ENCODE measurements around the gene YPEL2. TPM values are rescaled to one million over a fixed set of nuclear protein-coding genes. Genes with fewer than 3 reads are reported as not detected.

The YPEL2 gene
- total RNA-seq, 1 experiment from 2014 or later: 4.7 TPM

- intact Hi-C loops (cut with micrococcal nuclease): no loop called here
- Histone ChIP-seq H3K4me2 (ENCODE audit: low read length) (peak overlapping the region; percentile 52), H3K27ac (ENCODE audit: low read depth, low read length) (no peak overlapping the region), H3K9me3 (ENCODE audit: control insufficient read depth in 1 of 2, insufficient read depth in 1 of 2, low read depth in 1 of 2, low read length in 2 of 2) (no peaks in the 10 kb centered on the region), H2AFZ (ENCODE audit: low read depth, low read length, poor library complexity, severe bottlenecking) (peak overlapping the region; percentile 63), H4K20me1 (ENCODE audit: insufficient read depth) (no peaks in the 10 kb centered on the region), H3K9ac (ENCODE audit: low read length) (no peak overlapping the region), H3K27me3 (ENCODE audit: insufficient read depth, low read length) (no peaks in the 10 kb centered on the region), H3K36me3 (ENCODE audit: control insufficient read depth in 1 of 2, insufficient read depth in 2 of 2, low read length in 2 of 2) (no peaks in the 10 kb centered on the region), H3K79me2 (ENCODE audit: insufficient read depth, low read length) (no peaks in the 10 kb centered on the region), H3K9me2 (ENCODE audit: insufficient read depth) (no peaks in the 10 kb centered on the region), H3K4me3 (replicated peaks in 1 of 2; ENCODE audit: low read depth in 1 of 2, low read length in 2 of 2) (peak overlapping the region in 1 of 2 experiments; percentile 5; a peak in 1 of 4 replicates), H3K4me1 (ENCODE audit: control insufficient read depth in 1 of 2, insufficient read depth in 2 of 2, low read length in 2 of 2) (peaks cover 7 to 22% of the 10 kb centered on the region in 2 experiments; a peak in 3 of 4 replicates)
- TF ChIP-seq EGR1 (IDR thresholded peaks at IDR 0.05; ENCODE audit: low read depth) (no peak), SRF (IDR thresholded peaks at IDR 0.05; ENCODE audit: low read depth) (no peak), ELF1 (IDR thresholded peaks at IDR 0.05; ENCODE audit: borderline replicate concordance, low read depth) (no peak; the same call in 1 of the 2 replicates), CEBPB (IDR thresholded peaks at IDR 0.05; ENCODE audit: low read depth) (no peak; the same call in 1 of the 2 replicates), ATF3 (IDR thresholded peaks at IDR 0.05) (no peak), JUND (IDR thresholded peaks at IDR 0.05) (no peak; the same call in 1 of the 2 replicates), EZH2phosphoT487 (IDR thresholded peaks at IDR 0.05; ENCODE audit: borderline replicate concordance) (no peak), TCF7L2 (IDR thresholded peaks at IDR 0.05; ENCODE audit: borderline replicate concordance, extremely low read depth, insufficient read depth, insufficient read length) (peak; percentile 30), ZBTB33 (IDR thresholded peaks at IDR 0.05; ENCODE audit: extremely low read depth, insufficient replicate concordance, low read length) (no peak), RAD21 (IDR thresholded peaks at IDR 0.05; ENCODE audit: low read depth) (no peak), ZFX (IDR thresholded peaks at IDR 0.05) (0 out of 2 replicates have a peak, but pooled peaks have one; percentile 22), SP1 (IDR thresholded peaks at IDR 0.05; ENCODE audit: low read depth) (0 out of 2 replicates have a peak, but pooled peaks have one; percentile 46), FOSL1 (IDR thresholded peaks at IDR 0.05; ENCODE audit: low read depth) (peak; percentile 36; the same call in 1 of the 2 replicates), POLR2AphosphoS5 (IDR thresholded peaks at IDR 0.05; ENCODE audit: low read depth, low read length) (no peak), YY1 (IDR thresholded peaks at IDR 0.05; ENCODE audit: extremely low read depth, insufficient replicate concordance, low read depth, low read length) (no peak), CBX3 (IDR thresholded peaks at IDR 0.05; ENCODE audit: low read depth) (peak; percentile 92), EZH2 (IDR thresholded peaks at IDR 0.05) (no peak)
- TF ChIP-seq, protein P1, sequence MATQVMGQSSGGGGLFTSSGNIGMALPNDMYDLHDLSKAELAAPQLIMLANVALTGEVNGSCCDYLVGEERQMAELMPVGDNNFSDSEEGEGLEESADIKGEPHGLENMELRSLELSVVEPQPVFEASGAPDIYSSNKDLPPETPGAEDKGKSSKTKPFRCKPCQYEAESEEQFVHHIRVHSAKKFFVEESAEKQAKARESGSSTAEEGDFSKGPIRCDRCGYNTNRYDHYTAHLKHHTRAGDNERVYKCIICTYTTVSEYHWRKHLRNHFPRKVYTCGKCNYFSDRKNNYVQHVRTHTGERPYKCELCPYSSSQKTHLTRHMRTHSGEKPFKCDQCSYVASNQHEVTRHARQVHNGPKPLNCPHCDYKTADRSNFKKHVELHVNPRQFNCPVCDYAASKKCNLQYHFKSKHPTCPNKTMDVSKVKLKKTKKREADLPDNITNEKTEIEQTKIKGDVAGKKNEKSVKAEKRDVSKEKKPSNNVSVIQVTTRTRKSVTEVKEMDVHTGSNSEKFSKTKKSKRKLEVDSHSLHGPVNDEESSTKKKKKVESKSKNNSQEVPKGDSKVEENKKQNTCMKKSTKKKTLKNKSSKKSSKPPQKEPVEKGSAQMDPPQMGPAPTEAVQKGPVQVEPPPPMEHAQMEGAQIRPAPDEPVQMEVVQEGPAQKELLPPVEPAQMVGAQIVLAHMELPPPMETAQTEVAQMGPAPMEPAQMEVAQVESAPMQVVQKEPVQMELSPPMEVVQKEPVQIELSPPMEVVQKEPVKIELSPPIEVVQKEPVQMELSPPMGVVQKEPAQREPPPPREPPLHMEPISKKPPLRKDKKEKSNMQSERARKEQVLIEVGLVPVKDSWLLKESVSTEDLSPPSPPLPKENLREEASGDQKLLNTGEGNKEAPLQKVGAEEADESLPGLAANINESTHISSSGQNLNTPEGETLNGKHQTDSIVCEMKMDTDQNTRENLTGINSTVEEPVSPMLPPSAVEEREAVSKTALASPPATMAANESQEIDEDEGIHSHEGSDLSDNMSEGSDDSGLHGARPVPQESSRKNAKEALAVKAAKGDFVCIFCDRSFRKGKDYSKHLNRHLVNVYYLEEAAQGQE (IDR thresholded peaks at IDR 0.05; ENCODE audit: low read depth): no peak
- TF ChIP-seq, protein P2, sequence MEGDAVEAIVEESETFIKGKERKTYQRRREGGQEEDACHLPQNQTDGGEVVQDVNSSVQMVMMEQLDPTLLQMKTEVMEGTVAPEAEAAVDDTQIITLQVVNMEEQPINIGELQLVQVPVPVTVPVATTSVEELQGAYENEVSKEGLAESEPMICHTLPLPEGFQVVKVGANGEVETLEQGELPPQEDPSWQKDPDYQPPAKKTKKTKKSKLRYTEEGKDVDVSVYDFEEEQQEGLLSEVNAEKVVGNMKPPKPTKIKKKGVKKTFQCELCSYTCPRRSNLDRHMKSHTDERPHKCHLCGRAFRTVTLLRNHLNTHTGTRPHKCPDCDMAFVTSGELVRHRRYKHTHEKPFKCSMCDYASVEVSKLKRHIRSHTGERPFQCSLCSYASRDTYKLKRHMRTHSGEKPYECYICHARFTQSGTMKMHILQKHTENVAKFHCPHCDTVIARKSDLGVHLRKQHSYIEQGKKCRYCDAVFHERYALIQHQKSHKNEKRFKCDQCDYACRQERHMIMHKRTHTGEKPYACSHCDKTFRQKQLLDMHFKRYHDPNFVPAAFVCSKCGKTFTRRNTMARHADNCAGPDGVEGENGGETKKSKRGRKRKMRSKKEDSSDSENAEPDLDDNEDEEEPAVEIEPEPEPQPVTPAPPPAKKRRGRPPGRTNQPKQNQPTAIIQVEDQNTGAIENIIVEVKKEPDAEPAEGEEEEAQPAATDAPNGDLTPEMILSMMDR (IDR thresholded peaks at IDR 0.05 in 2 of 3, conservative IDR thresholded peaks at IDR 0.05 in 1 of 3; ENCODE audit: borderline replicate concordance in 1 of 3, insufficient read depth in 1 of 3, low read depth in 2 of 3, low read length in 2 of 3): no peak
- DNase-seq (ENCODE audit: low read depth, low spot score) (peak; percentile 36), ATAC-seq (peak; percentile 79)
- CTCF ChIA-PET: interaction anchor here (1.0 kb wide), 1 partner anchor 11 kb away, joined by 6 read pairs; no protein-coding TSS in a partner anchor
- POLR2A ChIA-PET: interaction anchor here (0.9 kb wide), 1 partner anchor 12 kb away, joined by 4 read pairs; no protein-coding TSS in a partner anchor
- RAD21 ChIA-PET (ENCODE audit: low non-redundant PET in 1 of 2, low total read pairs in 2 of 2, uncharacterized antibody in 2 of 2, unreplicated experiment in 2 of 2): no interaction called here
- no TSS peak for BruUV-seq (replicated peaks)
Observed at GRCh38 chr17:59423137-59423724, 91.8 kb downstream of the YPEL2 start.

Measured in HCT116 (cell line).